Mesenchymal stem cell (in vitro differentiated cells and primary cell): ENCODE data around the gene TNFSF18.

Source experiments
- DNase-seq: peaks from one replicate; pipeline ENCODE4 v3.0.0-alpha.2; 2013
- H2AFZ ChIP-seq: one replicate; pipeline ENCODE4 v1.6.1; 2013; ENCODE audit warnings: low read depth, mild to moderate bottlenecking, control low read depth, inconsistent platforms, low read length, moderate library complexity
- H2AK5ac ChIP-seq: 2 replicates; pipeline ENCODE4 v1.6.1; 2013; ENCODE audit warnings: low read length, moderate library complexity, mild to moderate bottlenecking, inconsistent platforms; ENCODE audit not compliant: severe bottlenecking
- H2BK120ac ChIP-seq: one replicate; pipeline ENCODE4 v1.6.1; 2013; ENCODE audit warnings: low read depth, mild to moderate bottlenecking, inconsistent platforms, low read length, moderate library complexity
- H2BK12ac ChIP-seq, 2 experiments: one replicate each; pipeline ENCODE4 v1.6.1; 2013; ENCODE audit warnings: inconsistent platforms in 2 of 2, low read length in 2 of 2, mild to moderate bottlenecking in 2 of 2, moderate library complexity in 2 of 2, control low read depth in 1 of 2
- H2BK15ac ChIP-seq: one replicate; pipeline ENCODE4 v1.6.1; 2013; ENCODE audit warnings: mild to moderate bottlenecking, low read depth, inconsistent platforms; ENCODE audit not compliant: poor library complexity, severe bottlenecking
- H2BK5ac ChIP-seq: 2 replicates; pipeline ENCODE4 v1.6.1; 2013; ENCODE audit warnings: low read depth, mild to moderate bottlenecking, low read length, control low read depth, inconsistent platforms; ENCODE audit not compliant: poor library complexity, severe bottlenecking
- H3K14ac ChIP-seq, 2 experiments: one replicate each; pipeline ENCODE4 v1.6.1; 2013; ENCODE audit warnings: inconsistent platforms in 2 of 2, low read length in 2 of 2, control low read depth in 1 of 2, mild to moderate bottlenecking in 1 of 2, moderate library complexity in 1 of 2
- H3K18ac ChIP-seq, 2 experiments: one replicate each; pipeline ENCODE4 v1.6.1; 2013; ENCODE audit warnings: inconsistent platforms in 2 of 2, low read length in 2 of 2, control low read depth in 1 of 2, low read depth in 1 of 2, mild to moderate bottlenecking in 1 of 2
- H3K23ac ChIP-seq, 2 experiments: one replicate each; pipeline ENCODE4 v1.6.1; 2013; ENCODE audit warnings: inconsistent platforms in 2 of 2, low read length in 2 of 2, mild to moderate bottlenecking in 2 of 2, moderate library complexity in 2 of 2, control low read depth in 1 of 2
- H3K27ac ChIP-seq: 2 replicates; pipeline ENCODE4 v1.5.1; 2013; ENCODE audit warnings: mild to moderate bottlenecking, moderate library complexity, low read length, control low read depth, inconsistent platforms; ENCODE audit not compliant: poor library complexity, severe bottlenecking
- H3K27me3 ChIP-seq, 2 experiments: 2 replicates each; pipeline versions ENCODE4 v1.6.1 to v1.7.0; 2013; ENCODE audit warnings: low read length in 2 of 2, mild to moderate bottlenecking in 2 of 2, moderate library complexity in 2 of 2, control low read depth in 1 of 2, inconsistent platforms in 1 of 2; ENCODE audit not compliant: control insufficient read depth in 1 of 2, insufficient read depth in 1 of 2
- H3K36me3 ChIP-seq, 2 experiments: 2 replicates each; pipeline versions ENCODE4 v1.6.1 to v1.7.0; 2013; ENCODE audit warnings: low read length in 2 of 2, control low read depth in 1 of 2, inconsistent platforms in 1 of 2, low read depth in 1 of 2, mild to moderate bottlenecking in 1 of 2; ENCODE audit not compliant: insufficient read depth in 2 of 2, control insufficient read depth in 1 of 2
- H3K4ac ChIP-seq, 2 experiments: one replicate each; pipeline ENCODE4 v1.6.1; 2013; ENCODE audit warnings: inconsistent platforms in 2 of 2, low read length in 2 of 2, mild to moderate bottlenecking in 2 of 2, moderate library complexity in 2 of 2, control low read depth in 1 of 2, low read depth in 1 of 2
- H3K4me1 ChIP-seq: 2 replicates; pipeline ENCODE4 v1.6.1; 2013; ENCODE audit warnings: low read depth, low read length, control low read depth; ENCODE audit not compliant: control insufficient read depth, insufficient read depth
- H3K4me2 ChIP-seq: 2 replicates; pipeline ENCODE4 v1.6.1; 2013; ENCODE audit warnings: low read length, mild to moderate bottlenecking, inconsistent platforms; ENCODE audit not compliant: poor library complexity, severe bottlenecking
- H3K4me3 ChIP-seq, 2 experiments: 2 replicates each; pipeline versions ENCODE4 v1.5.1 to v1.7.0; 2013; ENCODE audit warnings: low read length in 2 of 2, mild to moderate bottlenecking in 2 of 2, control low read depth in 1 of 2, low read depth in 1 of 2; ENCODE audit not compliant: insufficient read depth in 1 of 2
- H3K79me1 ChIP-seq: replicated peaks from 2 replicates; pipeline ENCODE4 v1.6.1; 2013; ENCODE audit warnings: mild to moderate bottlenecking, control low read depth, low read length, inconsistent platforms; ENCODE audit not compliant: poor library complexity, severe bottlenecking
- H3K9ac ChIP-seq: 2 replicates; pipeline ENCODE4 v1.7.0; 2013; ENCODE audit warnings: mild to moderate bottlenecking, low read length, moderate library complexity
- H3K9me3 ChIP-seq: 2 replicates; pipeline ENCODE4 v1.7.0; 2013; ENCODE audit warnings: mild to moderate bottlenecking, low read length; ENCODE audit not compliant: control insufficient read depth
- H4K8ac ChIP-seq: one replicate; pipeline ENCODE4 v1.6.1; 2013; ENCODE audit warnings: inconsistent platforms, mild to moderate bottlenecking, low read length, moderate library complexity
- H4K91ac ChIP-seq: one replicate; pipeline ENCODE4 v1.6.1; 2013; ENCODE audit warnings: mild to moderate bottlenecking, low read length, inconsistent platforms
- WGBS: methylation state at CpG from one replicate; pipeline ENCODE4 v1.1.7; 2013; ENCODE audit warnings: mixed read lengths; 5-methylcytosine and 5-hydroxymethylcytosine counted together

The TNFSF18 gene

DNA sequence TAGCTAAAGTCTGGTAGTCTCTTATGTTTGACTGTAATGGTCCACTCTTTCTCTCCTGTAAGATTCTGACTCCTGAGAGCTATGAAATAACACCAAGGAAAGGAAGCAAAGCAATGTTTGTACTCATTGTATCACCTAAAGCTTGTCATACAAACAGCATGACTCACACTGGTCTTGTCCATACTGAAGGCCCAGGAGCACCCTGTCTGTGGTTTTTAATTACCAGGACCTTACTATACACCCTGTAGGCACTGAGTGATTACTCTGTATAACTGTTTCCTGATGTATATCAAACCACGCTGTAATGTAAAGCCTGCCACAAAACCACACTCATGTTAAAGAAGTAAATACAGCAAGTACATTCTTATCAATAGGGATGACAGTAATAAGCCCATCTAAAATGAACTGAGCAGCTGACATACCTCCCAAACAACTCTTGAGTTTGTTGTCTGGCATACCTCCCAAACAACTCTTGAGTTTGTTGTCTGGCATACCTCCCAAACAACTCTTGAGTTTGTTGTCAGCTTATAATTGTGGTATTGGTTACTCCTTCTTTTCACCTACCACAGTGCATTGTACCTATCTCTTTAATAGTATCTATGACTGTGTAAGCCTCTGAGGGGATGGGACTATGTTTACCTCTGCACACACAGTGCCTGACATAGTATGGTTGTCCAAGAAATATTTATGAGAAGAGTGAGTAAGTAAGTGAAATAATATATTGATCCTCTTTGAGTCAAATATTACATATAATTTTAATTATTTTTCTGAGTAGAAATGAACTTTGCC lies 11.6 kb upstream of the TNFSF18 start:
- H3K27me3 ChIP-seq, result no peaks in the 10 kb centered on the region
- no peak overlapping the region for H2BK15ac ChIP-seq
- no peak overlapping the region for H2BK5ac ChIP-seq
- H3K36me3 ChIP-seq, result no peaks in the 10 kb centered on the region
- H3K4me3 ChIP-seq, result no peak overlapping the region
- H3K79me1 ChIP-seq, result no peaks in the 10 kb centered on the region
- no peaks in the 10 kb centered on the region for H3K9me3 ChIP-seq
- H2AFZ ChIP-seq, result no peak overlapping the region
- H2AK5ac ChIP-seq, result no peak overlapping the region
- no peak overlapping the region for H4K8ac ChIP-seq
- peak; percentile 83 for DNase-seq
- no peak overlapping the region for H2BK12ac ChIP-seq
- WGBS, result 0% methylated on average over 1 of the region's 1 CpG
- no peak overlapping the region for H3K18ac ChIP-seq
- no peak overlapping the region for H3K9ac ChIP-seq
- no peak overlapping the region for H3K27ac ChIP-seq
- no peak overlapping the region for H3K4ac ChIP-seq
- no peak overlapping the region for H3K23ac ChIP-seq
- no peaks in the 10 kb centered on the region for H3K4me1 ChIP-seq
- H4K91ac ChIP-seq, result no peak overlapping the region
- no peak overlapping the region for H2BK120ac ChIP-seq
- H3K14ac ChIP-seq, result no peak overlapping the region
- no peak overlapping the region for H3K4me2 ChIP-seq

DNA sequence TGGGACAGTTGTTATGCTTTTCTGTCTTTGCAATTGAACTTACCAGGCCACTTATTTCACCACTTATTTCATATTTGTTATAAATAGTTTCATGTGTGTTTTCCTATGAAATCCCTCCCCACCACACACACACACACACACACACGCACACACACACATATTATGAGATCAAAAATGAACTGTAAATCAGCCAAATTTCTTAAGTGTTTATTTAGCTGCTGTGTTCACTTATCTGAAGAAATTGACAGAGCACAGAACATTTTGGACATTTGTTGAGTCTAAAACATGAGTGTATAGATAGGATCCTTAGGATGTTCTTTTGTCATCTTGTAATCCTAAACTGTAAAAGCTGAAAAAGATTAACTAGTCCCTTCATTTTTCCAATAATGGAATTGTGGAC lies 7.8 kb upstream of the TNFSF18 start:
- Histone ChIP-seq H3K23ac (no peak overlapping the region), H4K8ac (no peak overlapping the region), H3K4me2 (no peak overlapping the region), H3K79me1 (no peaks in the 10 kb centered on the region), H3K4ac (no peak overlapping the region), H4K91ac (no peak overlapping the region), H3K4me1 (no peaks in the 10 kb centered on the region), H3K14ac (no peak overlapping the region), H3K27ac (no peak overlapping the region), H3K36me3 (no peaks in the 10 kb centered on the region), H2AK5ac (no peak overlapping the region), H3K4me3 (no peak overlapping the region), H3K9me3 (no peaks in the 10 kb centered on the region), H2AFZ (no peak overlapping the region), H2BK12ac (no peak overlapping the region), H3K18ac (no peak overlapping the region), H2BK15ac (no peak overlapping the region), H2BK5ac (no peak overlapping the region), H3K9ac (no peak overlapping the region), H2BK120ac (no peak overlapping the region), H3K27me3 (no peaks in the 10 kb centered on the region)
- no peak for DNase-seq
- no CpG with 5 or more reads among the region's 1 CpG for WGBS

DNA sequence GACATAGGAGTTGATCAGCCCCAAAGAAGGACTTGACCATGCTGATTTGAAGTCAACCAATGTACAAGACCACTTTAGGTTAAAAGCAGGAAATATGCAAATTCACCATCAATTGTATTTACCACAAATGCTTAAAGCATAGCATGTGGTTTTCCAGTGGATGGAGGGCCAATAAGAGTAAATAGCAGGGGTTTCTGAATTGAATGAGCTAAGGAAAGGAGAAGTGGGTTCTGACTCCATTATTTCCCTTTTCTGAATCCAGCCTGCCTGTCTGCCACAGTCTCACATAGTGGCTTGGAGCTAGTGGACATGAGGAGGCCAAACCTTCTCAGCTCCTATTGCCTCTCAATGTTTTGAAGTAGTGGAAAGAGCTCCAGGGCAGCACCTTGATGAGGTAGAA lies 7.2 kb upstream of the TNFSF18 start:
- H2AK5ac ChIP-seq, result no peak overlapping the region
- H2AFZ ChIP-seq, result no peak overlapping the region
- H2BK12ac ChIP-seq, result peak overlapping the region; percentile 59 to 86
- no peak overlapping the region for H2BK5ac ChIP-seq
- H2BK120ac ChIP-seq, result no peak overlapping the region
- H3K14ac ChIP-seq, result no peak overlapping the region
- peak overlapping the region; percentile 71 for H4K91ac ChIP-seq
- no peak overlapping the region for H3K23ac ChIP-seq
- DNase-seq, result no peak
- no peaks in the 10 kb centered on the region for H3K79me1 ChIP-seq
- no peak overlapping the region for H4K8ac ChIP-seq
- H3K4ac ChIP-seq, result peak overlapping the region in 1 of 2 experiments; percentile 72
- H3K27ac ChIP-seq, result no peak overlapping the region
- H3K9me3 ChIP-seq, result no peaks in the 10 kb centered on the region
- H2BK15ac ChIP-seq, result no peak overlapping the region
- H3K27me3 ChIP-seq, result no peaks in the 10 kb centered on the region
- no peak overlapping the region for H3K4me2 ChIP-seq
- H3K18ac ChIP-seq, result peak overlapping the region; percentile 80 to 82
- no peak overlapping the region for H3K9ac ChIP-seq
- H3K36me3 ChIP-seq, result no peaks in the 10 kb centered on the region
- H3K4me3 ChIP-seq, result no peak overlapping the region
- no peaks in the 10 kb centered on the region for H3K4me1 ChIP-seq

DNA sequence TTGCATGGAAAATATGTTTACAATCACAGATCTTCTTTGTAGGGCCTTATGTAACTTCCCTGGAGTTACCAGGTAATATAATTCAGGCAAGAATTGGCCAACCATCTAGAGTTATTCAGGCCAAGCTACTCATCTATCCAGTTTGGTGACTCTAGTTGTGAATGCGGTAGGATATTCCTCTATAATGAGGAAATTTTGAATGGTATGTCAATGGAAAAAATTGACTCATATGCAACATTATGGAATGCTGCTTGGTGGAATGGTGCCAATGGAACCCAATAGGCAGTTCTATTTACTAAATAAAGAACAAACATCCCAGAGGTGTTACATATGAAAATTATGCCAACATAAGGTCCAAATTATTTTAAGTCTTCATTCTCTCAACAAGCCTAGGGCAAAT lies 5.6 kb upstream of the TNFSF18 start:
- no peak overlapping the region for H3K14ac ChIP-seq
- H3K36me3 ChIP-seq, result no peaks in the 10 kb centered on the region
- H4K8ac ChIP-seq, result no peak overlapping the region
- DNase-seq, result no peak
- H3K4ac ChIP-seq, result no peak overlapping the region
- no peak overlapping the region for H2BK5ac ChIP-seq
- no peak overlapping the region for H2AFZ ChIP-seq
- H2BK12ac ChIP-seq, result no peak overlapping the region
- WGBS, result 100% methylated on average over 1 of the region's 1 CpG
- H3K18ac ChIP-seq, result no peak overlapping the region
- no peak overlapping the region for H2BK15ac ChIP-seq
- H3K79me1 ChIP-seq, result no peaks in the 10 kb centered on the region
- H3K9me3 ChIP-seq, result no peaks in the 10 kb centered on the region
- no peak overlapping the region for H3K4me3 ChIP-seq
- H3K9ac ChIP-seq, result no peak overlapping the region
- H4K91ac ChIP-seq, result no peak overlapping the region
- no peaks in the 10 kb centered on the region for H3K27me3 ChIP-seq
- no peak overlapping the region for H3K27ac ChIP-seq
- H3K4me1 ChIP-seq, result peaks cover 2% of the 10 kb centered on the region
- H2BK120ac ChIP-seq, result no peak overlapping the region
- no peak overlapping the region for H3K23ac ChIP-seq
- no peak overlapping the region for H3K4me2 ChIP-seq
- no peak overlapping the region for H2AK5ac ChIP-seq
